Fibroblast of lung (primary cell): ENCODE data around the gene FLRT2. TPM values are rescaled to one million over a fixed set of nuclear protein-coding genes. Genes with fewer than 3 reads are reported as not detected.

Experiments
- DNase-seq, 2 donors: peaks; one replicate each; pipeline versions ENCODE4 v3.0.0 to v3.0.0-alpha.2; 2010; ENCODE audit warnings: low read depth in 2 of 2
- H2AFZ ChIP-seq: 2 replicates; pipeline ENCODE4 v1.5.1; 2012; ENCODE audit warnings: low read length, control low read depth, inconsistent platforms
- H3K27ac ChIP-seq: 2 replicates; pipeline ENCODE4 v1.5.1; 2011; ENCODE audit warnings: low read length, control low read depth; ENCODE audit not compliant: insufficient read depth
- H3K27me3 ChIP-seq: 2 replicates; pipeline ENCODE4 v1.5.1; 2011; ENCODE audit warnings: mild to moderate bottlenecking, low read length; ENCODE audit not compliant: control insufficient read depth, insufficient read depth
- H3K36me3 ChIP-seq: 2 replicates; pipeline ENCODE4 v1.5.1; 2011; ENCODE audit warnings: low read length; ENCODE audit not compliant: control insufficient read depth, insufficient read depth
- H3K4me1 ChIP-seq: 2 replicates; pipeline ENCODE4 v1.5.1; 2011; ENCODE audit warnings: low read length; ENCODE audit not compliant: control insufficient read depth, insufficient read depth; ENCODE audit errors: extremely low read depth
- H3K4me2 ChIP-seq: 2 replicates; pipeline ENCODE4 v1.5.1; 2011; ENCODE audit warnings: low read length, control low read depth; ENCODE audit not compliant: insufficient read depth; ENCODE audit errors: extremely low read depth
- H3K4me3 ChIP-seq, 4 experiments: fragments of 200-600 bp in 1 of 4; sonication (generic) in 1 of 4; replicated peaks in 1 of 4; 2 replicates each; pipeline ENCODE4 v1.5.1; 2011 to 2016; ENCODE audit warnings: low read length in 4 of 4, low read depth in 3 of 4, mild to moderate bottlenecking in 3 of 4, control low read depth in 2 of 4, inconsistent platforms in 1 of 4, mixed read lengths in 1 of 4; ENCODE audit not compliant: insufficient read depth in 1 of 4; ENCODE audit errors: control extremely low read depth in 1 of 4
- H3K79me2 ChIP-seq: 2 replicates; pipeline ENCODE4 v1.5.1; 2012; ENCODE audit warnings: mild to moderate bottlenecking, low read length, inconsistent platforms; ENCODE audit not compliant: control insufficient read depth, insufficient read depth
- H3K9ac ChIP-seq: 2 replicates; pipeline ENCODE4 v1.5.1; 2011; ENCODE audit warnings: mild to moderate bottlenecking, low read length, control low read depth; ENCODE audit not compliant: insufficient read depth
- H3K9me3 ChIP-seq: 2 replicates; pipeline ENCODE4 v1.5.1; 2012; ENCODE audit warnings: low read depth, low read length; ENCODE audit not compliant: control insufficient read depth, insufficient read depth
- H4K20me1 ChIP-seq: 2 replicates; pipeline ENCODE4 v1.5.1; 2011; ENCODE audit warnings: low read length; ENCODE audit not compliant: control insufficient read depth, insufficient read depth; ENCODE audit errors: extremely low read depth
- EZH2 ChIP-seq: IDR thresholded peaks from 2 replicates; pipeline ENCODE4 v1.5.1; 2012; ENCODE audit warnings: low read length, control low read depth, mild to moderate bottlenecking; ENCODE audit errors: missing control alignments
- polyA plus RNA-seq, 2 donors: library from polyadenylated mRNA; depleted of rRNA in 1 of 2; stranded (reverse) in 1 of 2; unstranded in 1 of 2; fragments of >200 nt; gene quantifications; 2 replicates each; pipeline ENCODE4 v1.2.1, GENCODE V29; 2011 to 2012; ENCODE audit warnings: missing spikeins in 1 of 2
- total RNA-seq: library from RNA; depleted of rRNA; stranded (reverse); fragments of >200 nt; gene quantifications from 2 replicates; pipeline ENCODE4 v1.2.1, GENCODE V29; 2014
- TF ChIP-seq, protein P1 (sequence below), 2 donors: IDR thresholded peaks in 1 of 2; conservative IDR thresholded peaks in 1 of 2; 1 replicate in 1 of 2; 2 replicates in 1 of 2; pipeline ENCODE4 v1.5.1; 2011 to 2012; ENCODE audit warnings: low read length in 2 of 2, control low read depth in 1 of 2, inconsistent platforms in 1 of 2, low read depth in 1 of 2, mild to moderate bottlenecking in 1 of 2

Gene FLRT2
- total and polyA plus RNA-seq, 2 donors (not counting 1 experiment from before 2014, with no cell fraction given): 4.6 to 14.5 TPM

GRCh38 chr14:85617791-85618190, 87.8 kb downstream of the FLRT2 start:
- Histone ChIP-seq H3K4me1 (no peaks in the 10 kb centered on the region), H4K20me1 (no peaks in the 10 kb centered on the region), H3K9me3 (no peaks in the 10 kb centered on the region), H3K27ac (no peak overlapping the region), H3K79me2 (no peaks in the 10 kb centered on the region), H3K4me3 (no peak overlapping the region), H3K9ac (no peak overlapping the region), H3K36me3 (no peaks in the 10 kb centered on the region), H2AFZ (no peak overlapping the region), H3K4me2 (no peak overlapping the region), H3K27me3 (no peaks in the 10 kb centered on the region)
- no peak for TF ChIP-seq EZH2
- TF ChIP-seq, protein P1, sequence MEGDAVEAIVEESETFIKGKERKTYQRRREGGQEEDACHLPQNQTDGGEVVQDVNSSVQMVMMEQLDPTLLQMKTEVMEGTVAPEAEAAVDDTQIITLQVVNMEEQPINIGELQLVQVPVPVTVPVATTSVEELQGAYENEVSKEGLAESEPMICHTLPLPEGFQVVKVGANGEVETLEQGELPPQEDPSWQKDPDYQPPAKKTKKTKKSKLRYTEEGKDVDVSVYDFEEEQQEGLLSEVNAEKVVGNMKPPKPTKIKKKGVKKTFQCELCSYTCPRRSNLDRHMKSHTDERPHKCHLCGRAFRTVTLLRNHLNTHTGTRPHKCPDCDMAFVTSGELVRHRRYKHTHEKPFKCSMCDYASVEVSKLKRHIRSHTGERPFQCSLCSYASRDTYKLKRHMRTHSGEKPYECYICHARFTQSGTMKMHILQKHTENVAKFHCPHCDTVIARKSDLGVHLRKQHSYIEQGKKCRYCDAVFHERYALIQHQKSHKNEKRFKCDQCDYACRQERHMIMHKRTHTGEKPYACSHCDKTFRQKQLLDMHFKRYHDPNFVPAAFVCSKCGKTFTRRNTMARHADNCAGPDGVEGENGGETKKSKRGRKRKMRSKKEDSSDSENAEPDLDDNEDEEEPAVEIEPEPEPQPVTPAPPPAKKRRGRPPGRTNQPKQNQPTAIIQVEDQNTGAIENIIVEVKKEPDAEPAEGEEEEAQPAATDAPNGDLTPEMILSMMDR (conservative IDR thresholded peaks at IDR 0.05 in 1 of 2, IDR thresholded peaks at IDR 0.05 in 1 of 2; ENCODE audit: low read depth in 1 of 2, low read length in 2 of 2): no peak
- DNase-seq: no peak

GRCh38 chr14:85618390-85618789, 88.4 kb downstream of the FLRT2 start:
- H3K79me2 ChIP-seq: no peaks in the 10 kb centered on the region
- no peak overlapping the region for H3K27ac ChIP-seq
- no peak overlapping the region for H3K4me3 ChIP-seq
- H3K36me3 ChIP-seq: no peaks in the 10 kb centered on the region
- no peak for DNase-seq
- H3K9ac ChIP-seq: no peak overlapping the region
- no peak overlapping the region for H2AFZ ChIP-seq
- no peak overlapping the region for H3K4me2 ChIP-seq
- no peaks in the 10 kb centered on the region for H4K20me1 ChIP-seq
- H3K4me1 ChIP-seq: no peaks in the 10 kb centered on the region
- TF ChIP-seq, protein P1 (conservative IDR thresholded peaks at IDR 0.05 in 1 of 2, IDR thresholded peaks at IDR 0.05 in 1 of 2; ENCODE audit: low read depth in 1 of 2, low read length in 2 of 2): no peak
- no peak for TF ChIP-seq EZH2
- no peaks in the 10 kb centered on the region for H3K9me3 ChIP-seq
- no peaks in the 10 kb centered on the region for H3K27me3 ChIP-seq

GRCh38 chr14:85618978-85619377, 89.0 kb downstream of the FLRT2 start:
- H3K4me3 ChIP-seq: no peak overlapping the region
- no peaks in the 10 kb centered on the region for H3K9me3 ChIP-seq
- no peaks in the 10 kb centered on the region for H3K36me3 ChIP-seq
- H3K4me2 ChIP-seq: no peak overlapping the region
- DNase-seq: no peak
- H3K27me3 ChIP-seq: no peaks in the 10 kb centered on the region
- no peaks in the 10 kb centered on the region for H4K20me1 ChIP-seq
- H3K79me2 ChIP-seq: no peaks in the 10 kb centered on the region
- TF ChIP-seq, protein P1 (conservative IDR thresholded peaks at IDR 0.05 in 1 of 2, IDR thresholded peaks at IDR 0.05 in 1 of 2; ENCODE audit: low read depth in 1 of 2, low read length in 2 of 2): no peak
- no peak for TF ChIP-seq EZH2
- no peak overlapping the region for H3K27ac ChIP-seq
- no peaks in the 10 kb centered on the region for H3K4me1 ChIP-seq
- no peak overlapping the region for H3K9ac ChIP-seq
- H2AFZ ChIP-seq: no peak overlapping the region
